C4-2B (cell line): ENCODE results near the gene SRRT.
A peak's percentile ranks its signal among the peaks of the same experiment; 100 is the strongest.

Experiments used
- H3K27ac ChIP-seq: fragments of 450-650 bp; 2 replicates; pipeline ENCODE4 v1.5.1; 2017
- CTCF ChIP-seq: fragments of 450-650 bp; conservative IDR thresholded peaks from 2 replicates; pipeline ENCODE4 v1.5.1; 2017; ENCODE audit warnings: mild to moderate bottlenecking
- ZFX ChIP-seq: fragments of 450-650 bp; IDR thresholded peaks from 2 replicates; pipeline ENCODE4 v1.6.1; 2017

SRRT gene

GRCh38 chr7:100860702-100861615 lies 13.9 kb upstream of the SRRT start:
- TF ChIP-seq CTCF (no peak), ZFX (no peak)
- H3K27ac ChIP-seq = no peak overlapping the region

DNA sequence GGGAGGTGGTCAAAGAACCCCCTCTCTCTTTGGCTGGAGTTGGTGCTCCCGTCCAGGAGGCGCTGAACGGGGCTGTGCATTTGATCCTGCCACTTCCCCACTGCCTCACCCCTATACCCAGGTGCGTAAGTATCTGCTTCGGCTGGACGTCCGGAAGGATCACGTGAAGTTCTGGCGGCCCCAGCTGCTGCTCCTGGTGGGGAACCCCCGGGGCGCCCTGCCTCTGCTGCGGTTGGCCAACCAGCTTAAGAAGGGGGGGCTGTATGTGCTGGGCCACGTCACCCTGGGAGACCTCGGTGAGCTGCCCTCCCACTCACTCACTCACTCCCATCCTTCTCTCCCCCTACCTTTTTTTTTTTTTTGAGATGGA lies 13.3 kb upstream of the SRRT start:
- TF ChIP-seq CTCF = no peak
- no peak for TF ChIP-seq ZFX
- H3K27ac ChIP-seq = no peak overlapping the region

GRCh38 chr7:100863406-100863950 lies 11.4 kb upstream of the SRRT start:
- H3K27ac ChIP-seq = 0 out of 2 replicates have a peak overlapping the region, but pooled peaks have one; percentile 4
- TF ChIP-seq CTCF = no peak
- TF ChIP-seq ZFX = no peak

GRCh38 chr7:100864263-100864845 lies 10.5 kb upstream of the SRRT start:
- no peak overlapping the region for H3K27ac ChIP-seq
- TF ChIP-seq CTCF (no peak), ZFX (no peak)

DNA sequence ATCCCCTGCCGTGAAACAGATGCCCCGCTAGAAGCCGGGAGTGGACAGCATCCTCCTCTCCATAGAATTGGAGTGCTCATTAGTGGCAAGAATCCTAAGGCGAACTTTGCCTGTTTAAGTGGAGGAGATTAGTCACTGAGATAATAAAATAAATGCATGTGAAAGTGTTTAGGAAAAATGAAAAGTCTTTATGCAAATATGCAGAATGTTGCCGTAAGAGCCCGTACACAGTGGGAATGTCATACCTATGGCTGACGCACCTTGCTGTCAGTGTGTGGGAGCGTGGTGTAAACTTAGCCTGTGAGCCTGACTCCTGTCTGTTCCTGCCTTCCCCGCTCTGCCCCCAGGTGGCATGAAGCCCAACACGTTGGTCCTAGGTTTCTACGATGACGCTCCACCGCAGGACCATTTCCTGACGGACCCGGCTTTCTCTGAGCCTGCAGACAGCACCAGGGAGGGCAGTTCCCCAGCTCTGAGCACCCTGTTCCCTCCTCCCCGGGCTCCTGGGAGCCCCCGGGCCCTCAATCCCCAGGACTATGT lies 9.5 kb upstream of the SRRT start:
- peak overlapping the region; percentile 56 for H3K27ac ChIP-seq
- TF ChIP-seq CTCF = no peak
- TF ChIP-seq ZFX = no peak

- H3K27ac ChIP-seq = peak overlapping the region; percentile 56
- TF ChIP-seq ZFX (peak; percentile 25; the same call in 1 of the 2 replicates), CTCF (no peak)
Measured at GRCh38 chr7:100865938-100866728, 8.8 kb upstream of the SRRT start.
